ENCODE data around the gene ARHGEF1.

ARHGEF1 gene

DNA sequence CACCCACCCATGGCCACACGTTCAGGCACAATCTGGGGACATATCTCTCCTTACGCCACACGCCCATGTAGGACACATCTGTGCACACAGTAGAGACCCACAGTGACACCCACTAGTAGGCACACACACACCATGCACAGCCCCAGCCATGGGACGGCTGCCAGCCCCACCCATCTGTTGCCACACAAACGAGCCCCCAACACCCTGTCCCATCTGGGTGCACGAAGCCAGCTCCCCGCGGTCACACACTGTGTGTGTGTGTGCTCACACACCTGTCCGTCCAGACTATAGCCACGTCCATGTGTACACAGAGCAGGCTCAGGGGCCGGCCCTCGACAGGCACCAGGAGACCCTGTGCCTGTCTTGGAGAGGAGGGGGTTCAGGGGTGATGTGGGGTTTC is 34.7 kb downstream of the ARHGEF1 start:
- TF ChIP-seq, protein P1, sequence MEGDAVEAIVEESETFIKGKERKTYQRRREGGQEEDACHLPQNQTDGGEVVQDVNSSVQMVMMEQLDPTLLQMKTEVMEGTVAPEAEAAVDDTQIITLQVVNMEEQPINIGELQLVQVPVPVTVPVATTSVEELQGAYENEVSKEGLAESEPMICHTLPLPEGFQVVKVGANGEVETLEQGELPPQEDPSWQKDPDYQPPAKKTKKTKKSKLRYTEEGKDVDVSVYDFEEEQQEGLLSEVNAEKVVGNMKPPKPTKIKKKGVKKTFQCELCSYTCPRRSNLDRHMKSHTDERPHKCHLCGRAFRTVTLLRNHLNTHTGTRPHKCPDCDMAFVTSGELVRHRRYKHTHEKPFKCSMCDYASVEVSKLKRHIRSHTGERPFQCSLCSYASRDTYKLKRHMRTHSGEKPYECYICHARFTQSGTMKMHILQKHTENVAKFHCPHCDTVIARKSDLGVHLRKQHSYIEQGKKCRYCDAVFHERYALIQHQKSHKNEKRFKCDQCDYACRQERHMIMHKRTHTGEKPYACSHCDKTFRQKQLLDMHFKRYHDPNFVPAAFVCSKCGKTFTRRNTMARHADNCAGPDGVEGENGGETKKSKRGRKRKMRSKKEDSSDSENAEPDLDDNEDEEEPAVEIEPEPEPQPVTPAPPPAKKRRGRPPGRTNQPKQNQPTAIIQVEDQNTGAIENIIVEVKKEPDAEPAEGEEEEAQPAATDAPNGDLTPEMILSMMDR (IDR thresholded peaks at IDR 0.05) = no peak
- TF ChIP-seq ZFX (IDR thresholded peaks at IDR 0.05; ENCODE audit: borderline replicate concordance) = no peak
- H3K27ac ChIP-seq = no peak overlapping the region

DNA sequence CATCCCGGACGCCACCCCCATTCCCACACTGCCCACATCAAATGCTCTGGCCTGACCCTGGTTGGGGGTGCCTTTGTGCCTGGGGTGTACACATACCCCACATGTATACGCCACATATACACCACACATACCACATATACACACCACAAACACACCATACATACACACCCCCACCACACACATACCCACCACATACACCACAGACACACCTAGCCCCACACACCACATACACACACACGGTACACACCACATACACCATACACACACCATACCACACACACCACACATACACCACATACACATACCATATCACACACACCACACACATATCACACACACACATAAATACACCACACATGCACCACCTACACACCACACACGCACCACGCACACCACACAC is 35.1 kb downstream of the ARHGEF1 start:
- H3K27ac ChIP-seq = no peak overlapping the region
- TF ChIP-seq ZFX (IDR thresholded peaks at IDR 0.05; ENCODE audit: borderline replicate concordance) = no peak
- TF ChIP-seq, protein P1 (IDR thresholded peaks at IDR 0.05) = no peak

DNA sequence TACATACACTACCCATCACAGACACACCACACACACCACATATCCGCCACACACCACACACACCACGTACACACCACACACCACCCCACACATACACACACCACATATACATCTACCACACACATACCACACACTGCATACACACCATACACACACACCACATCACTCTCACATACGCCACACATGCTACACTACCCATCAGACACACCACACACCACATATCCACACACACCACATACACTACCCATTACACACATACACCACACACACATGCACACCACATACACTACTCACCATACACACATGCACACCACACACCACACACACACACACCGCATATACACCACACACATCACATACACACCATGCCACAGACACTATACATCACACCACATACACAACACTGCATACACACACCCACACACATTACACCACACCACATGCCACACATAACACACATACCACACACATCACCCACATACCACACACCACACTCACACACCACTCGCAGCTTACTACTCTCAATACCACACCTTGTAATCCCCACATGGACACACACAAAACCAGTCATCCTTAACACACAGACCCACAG is 35.8 kb downstream of the ARHGEF1 start:
- TF ChIP-seq, protein P1 (IDR thresholded peaks at IDR 0.05) = no peak
- TF ChIP-seq ZFX (IDR thresholded peaks at IDR 0.05; ENCODE audit: borderline replicate concordance) = no peak
- no peak overlapping the region for H3K27ac ChIP-seq

DNA sequence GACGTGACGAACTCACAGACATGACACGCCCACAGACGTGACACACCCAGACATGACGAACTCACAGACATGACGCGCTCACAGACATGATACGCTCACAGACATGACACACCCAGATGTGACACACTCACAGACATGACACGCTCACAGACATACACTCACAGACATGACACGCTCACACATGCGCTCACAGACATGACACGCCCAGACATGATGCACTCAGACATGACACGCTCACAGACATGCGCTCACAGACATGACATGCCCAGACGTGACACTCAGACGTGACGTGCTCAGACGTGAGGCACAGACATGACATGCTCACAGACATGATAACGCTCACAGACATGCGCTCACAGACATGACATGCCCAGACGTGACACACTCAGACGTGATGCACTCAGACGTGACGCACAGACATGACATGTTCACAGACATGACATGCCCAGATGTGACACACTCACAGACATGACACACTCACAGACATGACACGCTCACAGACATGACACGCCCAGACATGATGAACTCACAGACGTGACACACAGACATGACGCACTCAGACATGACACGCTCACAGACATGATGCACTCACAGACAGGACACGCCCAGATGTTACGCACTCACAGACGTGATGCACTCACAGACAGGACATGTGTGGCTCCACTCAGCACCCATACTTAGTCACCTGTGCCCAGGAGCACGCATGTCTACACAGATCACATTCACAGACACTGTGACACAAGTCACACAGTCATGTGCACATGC is 37.1 kb downstream of the ARHGEF1 start:
- TF ChIP-seq ZFX (IDR thresholded peaks at IDR 0.05; ENCODE audit: borderline replicate concordance) = no peak
- TF ChIP-seq, protein P1 (IDR thresholded peaks at IDR 0.05) = no peak
- no peak overlapping the region for H3K27ac ChIP-seq

DNA sequence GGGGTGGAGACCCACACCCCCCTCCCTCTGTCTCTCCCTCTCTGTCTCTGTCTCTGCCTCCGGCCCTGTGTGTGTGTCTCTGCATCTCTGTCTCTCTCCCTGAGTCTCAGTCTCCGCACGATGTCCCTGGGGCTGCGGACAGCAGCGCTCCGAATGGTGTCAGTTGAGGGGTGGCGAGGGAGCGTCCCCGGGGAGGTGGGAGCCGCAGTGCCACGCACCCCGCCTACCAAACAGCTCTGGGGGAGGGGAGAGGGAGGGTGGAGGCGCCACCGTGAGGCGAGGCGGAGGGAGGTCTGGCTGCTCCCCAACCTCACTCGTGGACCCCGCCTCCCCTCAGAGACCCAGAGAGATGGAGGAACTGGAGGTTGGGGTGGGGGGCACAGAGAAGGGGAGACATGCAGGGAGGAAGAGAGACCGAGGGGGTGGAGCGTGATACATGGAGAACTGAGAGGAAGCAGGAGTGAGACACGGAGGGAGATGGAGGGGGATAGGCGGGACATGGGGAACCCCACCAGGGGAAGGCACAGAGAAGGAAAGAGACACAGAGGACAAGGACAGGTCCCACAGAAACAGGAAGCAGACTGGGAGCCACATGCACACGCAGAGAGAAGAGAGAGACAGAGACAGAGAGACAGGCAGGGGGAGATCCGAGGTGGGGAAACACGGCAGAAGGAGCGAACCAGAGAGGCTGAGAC is 38.0 kb downstream of the ARHGEF1 start:
- TF ChIP-seq ZFX (IDR thresholded peaks at IDR 0.05; ENCODE audit: borderline replicate concordance) = no peak
- TF ChIP-seq, protein P1 (IDR thresholded peaks at IDR 0.05) = no peak
- H3K27ac ChIP-seq = no peak overlapping the region

DNA sequence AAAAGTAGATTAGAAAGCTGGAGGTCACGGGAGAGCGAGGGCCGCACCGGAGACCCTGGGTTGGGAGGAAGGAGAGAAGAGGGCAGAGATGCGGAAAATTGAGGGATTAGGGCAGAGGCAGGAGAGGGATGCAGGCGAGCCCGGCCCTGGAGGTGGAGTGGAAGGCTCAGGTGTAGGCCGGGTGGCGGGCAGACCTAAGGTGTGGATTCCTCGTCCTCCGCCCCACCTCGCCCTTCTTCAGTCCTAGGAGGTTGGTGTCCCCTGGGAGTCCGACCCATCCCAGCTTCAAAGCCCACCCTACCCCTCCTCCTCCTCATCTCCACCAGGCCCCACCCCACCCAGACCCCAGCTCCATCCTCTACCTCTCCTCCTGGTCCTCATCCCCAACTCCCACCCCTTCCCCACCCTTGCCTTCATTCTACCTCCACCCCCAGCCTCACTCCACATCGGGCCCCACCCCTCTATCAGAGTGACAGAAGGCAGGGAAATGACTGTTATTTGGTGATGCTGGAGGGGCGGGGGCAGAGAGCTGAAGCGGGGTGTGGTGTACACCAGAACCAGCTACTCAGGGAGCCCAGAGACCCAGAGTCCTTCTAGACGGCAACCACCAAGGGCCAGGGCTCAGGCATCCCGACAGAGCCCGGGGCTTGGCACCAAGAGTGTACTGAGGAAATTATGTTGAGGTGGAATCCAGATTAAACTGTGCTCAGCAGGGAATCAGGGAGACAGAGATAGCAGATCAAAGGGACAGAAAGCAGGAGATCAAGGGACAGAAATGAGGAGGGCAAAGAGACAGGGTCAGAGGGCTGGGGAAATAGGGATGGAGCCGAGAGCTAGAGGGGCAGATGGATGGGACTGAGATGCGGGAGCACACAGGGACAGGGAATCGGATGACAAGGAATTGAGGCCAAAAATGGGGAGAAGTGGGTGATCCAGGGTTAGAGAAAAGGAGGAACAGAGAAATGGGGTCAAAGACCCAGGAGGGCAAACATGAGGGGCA is 38.9 kb downstream of the ARHGEF1 start:
- TF ChIP-seq, protein P1 (IDR thresholded peaks at IDR 0.05) = no peak
- TF ChIP-seq ZFX (IDR thresholded peaks at IDR 0.05; ENCODE audit: borderline replicate concordance) = no peak
- H3K27ac ChIP-seq = no peak overlapping the region
